MM.1S (cell line): ENCODE data around the gene RAB3B.

Experiments
- DNase-seq: peaks from one replicate; pipeline ENCODE4 v3.0.0-alpha.2; 2015
- H2AFZ ChIP-seq: fragments of 300-600 bp; sonication (generic); 2 replicates; pipeline ENCODE4 v1.6.0; 2016; ENCODE audit warnings: antibody characterized with exemption, low read length
- H3F3A ChIP-seq: fragments of 300-600 bp; sonication (generic); 2 replicates; pipeline ENCODE4 v1.6.1; 2016; ENCODE audit warnings: mild to moderate bottlenecking, antibody characterized with exemption, low read length, moderate library complexity, mixed read lengths; ENCODE audit not compliant: insufficient read depth
- H3K27ac ChIP-seq: fragments of 300-600 bp; sonication (generic); 2 replicates; pipeline ENCODE4 v1.5.1; 2016; ENCODE audit warnings: mild to moderate bottlenecking, low read length
- H3K27me3 ChIP-seq: fragments of 300-600 bp; sonication (generic); replicated peaks from 2 replicates; pipeline ENCODE4 v1.6.0; 2016; ENCODE audit warnings: low read length; ENCODE audit not compliant: insufficient read depth
- H3K36me3 ChIP-seq: fragments of 300-600 bp; sonication (generic); replicated peaks from 2 replicates; pipeline ENCODE4 v1.6.1; 2016; ENCODE audit warnings: mild to moderate bottlenecking, low read length, mixed read lengths; ENCODE audit not compliant: insufficient read depth
- H3K4me1 ChIP-seq: fragments of 300-600 bp; sonication (generic); 2 replicates; pipeline ENCODE4 v1.6.1; 2016; ENCODE audit warnings: low read length, mixed read lengths
- H3K4me2 ChIP-seq: fragments of 300-600 bp; sonication (generic); 2 replicates; pipeline ENCODE4 v1.6.0; 2016; ENCODE audit warnings: low read depth, low read length
- H3K4me3 ChIP-seq: fragments of 300-600 bp; sonication (generic); 2 replicates; pipeline ENCODE4 v1.5.1; 2016; ENCODE audit warnings: low read length, mixed read lengths
- H3K79me2 ChIP-seq: fragments of 300-600 bp; sonication (generic); 2 replicates; pipeline ENCODE4 v1.6.1; 2016; ENCODE audit warnings: mixed run types, low read length, mixed read lengths
- H3K9ac ChIP-seq: fragments of 300-600 bp; sonication (generic); 2 replicates; pipeline ENCODE4 v1.6.1; 2016; ENCODE audit warnings: low read length, mixed read lengths
- H3K9me2 ChIP-seq: fragments of 300-600 bp; sonication (generic); replicated peaks from 2 replicates; pipeline ENCODE4 v1.6.1; 2016; ENCODE audit warnings: mild to moderate bottlenecking, low read length, mixed read lengths; ENCODE audit not compliant: insufficient read depth
- H3K9me3 ChIP-seq: fragments of 300-600 bp; sonication (generic); replicated peaks from 2 replicates; pipeline ENCODE4 v1.6.1; 2016; ENCODE audit warnings: mild to moderate bottlenecking, low read length, mixed read lengths; ENCODE audit not compliant: insufficient read depth
- H4K20me1 ChIP-seq: fragments of 300-600 bp; sonication (generic); 2 replicates; pipeline ENCODE4 v1.6.1; 2016; ENCODE audit warnings: mild to moderate bottlenecking, low read length, moderate library complexity, mixed read lengths; ENCODE audit not compliant: insufficient read depth
- CTCF ChIP-seq: fragments of 300-600 bp; sonication (generic); IDR thresholded peaks from 2 replicates; pipeline ENCODE4 v1.5.1; 2016; ENCODE audit warnings: antibody characterized with exemption, low read length, mixed read lengths
- EZH2 ChIP-seq: fragments of 300-600 bp; sonication (generic); optimal IDR thresholded peaks from 2 replicates; pipeline ENCODE3; 2017; ENCODE audit warnings: low read depth, mild to moderate bottlenecking, antibody characterized with exemption, low read length, mixed read lengths
- EZH2phosphoT487 ChIP-seq: fragments of 300-600 bp; sonication (generic); IDR thresholded peaks from 2 replicates; pipeline ENCODE4 v1.6.1; 2018; ENCODE audit warnings: antibody characterized with exemption, low read length

The RAB3B gene

GRCh38 chr1:51986718-51987117 lies 3.8 kb downstream of the RAB3B start:
- Histone ChIP-seq H3K9ac (no peak overlapping the region), H3K4me1 (peaks cover 9% of the 10 kb centered on the region), H2AFZ (no peak overlapping the region), H4K20me1 (no peaks in the 10 kb centered on the region), H3K79me2 (0 out of 2 replicates have a peak, but pooled peaks cover 3% of the 10 kb centered on the region), H3K9me3 (no peaks in the 10 kb centered on the region), H3K4me3 (no peak overlapping the region), H3K27me3 (no peaks in the 10 kb centered on the region), H3K4me2 (no peak overlapping the region), H3K36me3 (no peaks in the 10 kb centered on the region), H3K9me2 (no peaks in the 10 kb centered on the region), H3F3A (no peaks in the 10 kb centered on the region; the same call in 1 of the 2 replicates), H3K27ac (no peak overlapping the region)
- TF ChIP-seq CTCF (no peak), EZH2 (no peak)
- DNase-seq, result no peak

- no peaks in the 10 kb centered on the region for H3K36me3 ChIP-seq
- no peak overlapping the region for H3K4me3 ChIP-seq
- no peak for DNase-seq
Observed at GRCh38 chr1:51982161-51982560, 8.3 kb downstream of the RAB3B start.

GRCh38 chr1:51981555-51981954 lies 8.9 kb downstream of the RAB3B start:
- Histone ChIP-seq H3K4me1 (peaks cover 9% of the 10 kb centered on the region), H3K79me2 (no peaks in the 10 kb centered on the region), H3F3A (no peaks in the 10 kb centered on the region; the same call in 1 of the 2 replicates), H3K9me3 (no peaks in the 10 kb centered on the region), H4K20me1 (no peaks in the 10 kb centered on the region), H3K4me2 (no peak overlapping the region), H3K4me3 (no peak overlapping the region), H3K27ac (no peak overlapping the region), H2AFZ (no peak overlapping the region), H3K9me2 (no peaks in the 10 kb centered on the region), H3K27me3 (no peaks in the 10 kb centered on the region), H3K36me3 (no peaks in the 10 kb centered on the region), H3K9ac (no peak overlapping the region)
- DNase-seq, result no peak
- no peak for TF ChIP-seq EZH2phosphoT487
- TF ChIP-seq EZH2, result no peak
- TF ChIP-seq CTCF, result no peak

More at GRCh38 chr1:51982161-51982560, 8.3 kb downstream of the RAB3B start:
- Histone ChIP-seq H3K27ac (no peak overlapping the region), H3K9me2 (no peaks in the 10 kb centered on the region), H3K4me2 (no peak overlapping the region), H3K9ac (no peak overlapping the region), H4K20me1 (no peaks in the 10 kb centered on the region), H3K9me3 (no peaks in the 10 kb centered on the region), H2AFZ (no peak overlapping the region), H3F3A (no peaks in the 10 kb centered on the region; the same call in 1 of the 2 replicates), H3K27me3 (no peaks in the 10 kb centered on the region), H3K79me2 (no peaks in the 10 kb centered on the region), H3K4me1 (peaks cover 9% of the 10 kb centered on the region)
- TF ChIP-seq EZH2 (no peak), EZH2phosphoT487 (no peak), CTCF (no peak)
